H1 (cell line): ENCODE measurements around the gene ZNF225. TPM values are rescaled to one million over a fixed set of nuclear protein-coding genes. Genes with fewer than 3 reads are reported as not detected.

Experiments
- CHD1 ChIP-seq: IDR thresholded peaks from 2 replicates; pipeline ENCODE4 v1.6.1; 2012; ENCODE audit warnings: low read depth, low read length, improper control_type of control experiment
- CHD7 ChIP-seq: fragments of 300-600 bp; sonication (generic); IDR thresholded peaks from 2 replicates; pipeline ENCODE4 v1.7.1; 2012; ENCODE audit warnings: low read length, moderate library complexity, mild to moderate bottlenecking, inconsistent platforms; ENCODE audit not compliant: insufficient replicate concordance
- CREB1 ChIP-seq: IDR thresholded peaks from 2 replicates; pipeline ENCODE4 v1.6.1; 2012; ENCODE audit warnings: inconsistent platforms
- GTF2F1 ChIP-seq: IDR thresholded peaks from 2 replicates; pipeline ENCODE4 v1.6.1; 2012; ENCODE audit warnings: low read depth, low read length, improper control_type of control experiment, borderline replicate concordance
- KDM1A ChIP-seq: fragments of 200-600, 300-600 bp; sonication (generic); IDR thresholded peaks from 2 replicates; pipeline ENCODE4 v1.7.1; 2016; ENCODE audit warnings: mild to moderate bottlenecking, low read length, borderline replicate concordance
- POU5F1 ChIP-seq: IDR thresholded peaks from 2 replicates; pipeline ENCODE4 v1.6.1; 2011; ENCODE audit warnings: low read depth, mild to moderate bottlenecking, low read length, moderate library complexity
- RFX5 ChIP-seq: IDR thresholded peaks from 2 replicates; pipeline ENCODE4 v1.6.1; 2011; ENCODE audit warnings: low read depth, low read length, improper control_type of control experiment, borderline replicate concordance
- SIN3A ChIP-seq, 2 experiments: IDR thresholded peaks in 1 of 2; conservative IDR thresholded peaks in 1 of 2; 2 replicates each; pipeline ENCODE4 v1.6.1; 2011 to 2012; ENCODE audit warnings: low read length in 2 of 2, improper control_type of control experiment in 1 of 2, low read depth in 1 of 2, mild to moderate bottlenecking in 1 of 2
- SP1 ChIP-seq: IDR thresholded peaks from 2 replicates; pipeline ENCODE4 v1.6.1; 2011; ENCODE audit warnings: low read depth, low read length
- TEAD4 ChIP-seq: IDR thresholded peaks from 2 replicates; pipeline ENCODE4 v1.6.1; 2012; ENCODE audit warnings: low read depth, low read length, inconsistent platforms, mixed read lengths
- polyA plus RNA-seq, 7 experiments: library from polyadenylated mRNA; depleted of rRNA in 3 of 7; stranded (reverse) in 5 of 7; unstranded in 2 of 7; fragments of >200 nt in 5 of 7; fragments of 200-250 nt in 2 of 7; gene quantifications; 1 replicate in 5 of 7; 2 replicates in 1 of 7; 4 replicates in 1 of 7; pipeline versions ENCODE4 v1.2.1 to v1.2.3, GENCODE V29; 2011 to 2013; ENCODE audit warnings: missing spikeins in 2 of 7, mixed read lengths in 2 of 7
- total RNA-seq: library from RNA; stranded (reverse); fragmentation: NEBNext Ultra II Directional; extraction: Animal tissue kit (Norgen Biotek cat#: 25700); gene quantifications from 2 replicates; pipeline ENCODE4 v1.2.1, GENCODE V29; 2021

The ZNF225 gene
- total and polyA plus RNA-seq, 2 of the 8 experiments (the other 6 are each of a cell fraction or from before 2014, with no cell fraction given) = 0.98 to 5.0 TPM

GRCh38 chr19:44141191-44142058, 28.2 kb downstream of the ZNF225 start, which contains the start of gene ZNF234 (continued):
- TF ChIP-seq CHD7 (no peak), SIN3A (conservative IDR thresholded peaks at IDR 0.05 in 1 of 2, IDR thresholded peaks at IDR 0.05 in 1 of 2; ENCODE audit: low read depth in 1 of 2, low read length in 2 of 2) (peak; percentile 27 to 37; a peak in 1 of 4 replicates), RFX5 (no peak), CHD1 (no peak), CREB1 (no peak), SP1 (no peak), POU5F1 (no peak), TEAD4 (peak; percentile 43; the same call in 1 of the 2 replicates), KDM1A (peak; percentile 96), GTF2F1 (no peak)
